Heart right ventricle (tissue), 16 donors: ENCODE measurements around the gene RHOH. TPM values are rescaled to one million over a fixed set of nuclear protein-coding genes. Genes with fewer than 3 reads are reported as not detected.

Experiments used
- ATAC-seq, 8 donors: fragments of 200-7000 bp; cut with Tn5 transposase; one replicate each; pipeline ENCODE4 v1.9.1; 2020; ENCODE audit warnings: mild to moderate bottlenecking in 8 of 8, moderate library complexity in 8 of 8, moderate number of reproducible peaks in 1 of 8
- DNase-seq, 2 donors: peaks; one replicate each; pipeline ENCODE4 v3.0.0-alpha.2; 2020
- H3K27ac ChIP-seq, 10 donors: fragments of 200-600 bp; sonication (generic) in 2 of 10; one replicate each; pipeline versions ENCODE4 v1.5.0 to v1.8.0; 2020 to 2022; ENCODE audit warnings: mild to moderate bottlenecking in 3 of 10
- H3K27me3 ChIP-seq, 7 donors: fragments of 200-600 bp; one replicate each; pipeline ENCODE4 v1.8.0; 2021 to 2022; ENCODE audit warnings: mild to moderate bottlenecking in 2 of 7
- H3K36me3 ChIP-seq, 9 donors: fragments of 200-600 bp; sonication (generic) in 1 of 9; one replicate each; pipeline versions ENCODE4 v1.5.0 to v1.8.0; 2020 to 2022; ENCODE audit warnings: mild to moderate bottlenecking in 2 of 9
- H3K4me1 ChIP-seq, 9 donors: fragments of 200-600 bp; sonication (generic) in 1 of 9; one replicate each; pipeline versions ENCODE4 v1.5.0 to v1.8.0; 2020 to 2022; ENCODE audit warnings: mild to moderate bottlenecking in 4 of 9
- H3K4me3 ChIP-seq, 10 donors: fragments of 200-600 bp; sonication (generic) in 2 of 10; one replicate each; pipeline versions ENCODE4 v1.5.0 to v1.8.0; 2020 to 2022; ENCODE audit warnings: mild to moderate bottlenecking in 7 of 10, moderate library complexity in 2 of 10
- H3K9me3 ChIP-seq, 11 donors: fragments of 200-600 bp in 10 of 11; sonication (generic) in 2 of 11; one replicate each; pipeline versions ENCODE4 v1.5.0 to v1.8.0; 2013 to 2022; ENCODE audit warnings: mild to moderate bottlenecking in 2 of 11, control low read depth in 1 of 11, moderate library complexity in 1 of 11
- WGBS, 2 donors: extraction: QIAGEN DNeasy Blood & Tissue Kit; methylation state at CpG; one replicate each; pipeline ENCODE4 v1.1.7; 2013; ENCODE audit warnings: inconsistent platforms in 1 of 2; 5-methylcytosine and 5-hydroxymethylcytosine counted together
- intact Hi-C, 10 donors: fragments of 100-400 bp; cut with DNase I; formaldehyde crosslinking; loops; one replicate each; pipeline versions ENCODE4 v1.11.1 to v1.14.2; 2022
- polyA plus RNA-seq, 2 donors: library from polyadenylated mRNA; stranded (reverse); fragments of 200-250 nt; gene quantifications; one replicate each; pipeline ENCODE4 v1.2.3, GENCODE V29; 2013
- total RNA-seq, 10 donors: library from RNA; stranded (reverse); fragmentation: NEBNext Ultra II Directional in 3 of 10; extraction: Animal tissue kit (Norgen Biotek cat#: 25700) in 3 of 10; gene quantifications; one replicate each; pipeline versions ENCODE4 v1.2.1 to v1.2.4, GENCODE V29; 2021 to 2023
- TF ChIP-seq, protein P1 (sequence below), 9 donors: fragments of 200-600 bp; sonication (generic) in 2 of 9; IDR thresholded peaks; one replicate each; pipeline versions ENCODE4 v1.5.0 to v1.8.0; 2021 to 2022; ENCODE audit warnings: antibody characterized with exemption in 9 of 9, mild to moderate bottlenecking in 5 of 9, moderate library complexity in 1 of 9
- donor health status: Arrhythmogenic right ventricular cardiomyopathy.
- donor health status: ischemic (EF 13 %, LVEDD 7.1; RV severe dilation, severe dysfunction).
- donor health status: healthy with polysubstance abuse.
- donor health status: DM: no; HTN: yes; CAD: no.
- donor health status: DM: no; HTN: no; CAD: no.
- donor health status: ischemic (EF 25% LVEDD 6.9; RV normal size, moderate dysfunction).
- donor health status: ischemic (EF 25% LVEDD 5.7; RV mildly dilated, moderate dysfunction).
- donor health status: healthy.
- donor health status: DM: yes; HTN: yes; CAD: no.
- donor health status: Ischemic cardiomyopathy.
- donor health status: ischemic (EF 35%, LVEDD 5.7; RV mildly dilated, moderate dysfunction).
- donor health status: nonischemic (EF 11% LVEDD 7.7; RV severe dilation, severe dysfunction).
- donor health status: DM: yes; HTN: yes; CAD: no.
- donor health status: PGD.
- donor health status: ischemic (EF 29% LVEDD 5.4; RV normal size, mild dysfunction).
- donor health status: nonischemic (EF 23%, LVEDD 6.1; RV moderate dilation, normal function).

The RHOH gene
- total and polyA plus RNA-seq, 12 donors = 0.11 to 7.2 (median 0.38) TPM; not detected in 2

DNA sequence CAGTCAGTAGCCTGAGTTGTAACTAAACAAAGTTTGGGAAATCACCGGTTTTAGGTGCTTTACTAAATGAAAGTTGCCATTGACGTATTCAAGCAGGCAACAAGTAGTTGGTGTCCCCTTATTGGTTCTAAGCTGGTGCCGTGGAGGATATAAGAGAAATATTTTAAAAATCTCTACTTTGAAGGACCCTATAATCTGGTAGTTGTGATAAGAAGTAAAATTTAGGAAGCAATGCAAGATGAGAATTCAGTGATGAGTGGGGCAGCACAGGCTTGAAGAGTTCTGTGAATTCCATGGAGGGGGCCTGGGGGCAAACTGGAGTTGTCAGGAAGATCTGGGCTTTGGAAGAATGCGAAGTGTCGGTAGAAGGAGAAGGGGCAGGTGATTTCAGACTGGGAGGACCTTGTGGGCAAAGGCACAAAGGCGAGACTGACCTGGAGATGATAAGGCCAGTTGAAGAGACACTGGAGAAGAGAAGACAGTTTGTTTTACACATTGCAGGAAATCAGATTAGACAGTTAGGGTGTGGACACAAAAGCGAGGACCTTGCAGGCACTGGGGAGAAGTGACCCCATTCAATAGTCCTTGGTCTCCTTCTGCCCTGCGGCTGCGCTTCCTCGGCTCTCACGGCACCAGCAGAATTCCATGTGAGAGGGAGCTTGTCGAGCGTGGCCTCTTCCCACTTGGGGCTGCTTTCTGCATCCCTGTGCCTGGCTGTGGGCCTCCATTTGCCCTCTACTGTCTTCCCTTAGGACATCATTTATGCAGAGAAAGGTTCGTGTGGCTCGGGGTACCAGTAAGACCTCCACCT, 1.3 kb downstream of the RHOH start:
- 68 to 73% methylated on average over 15 of the region's 15 CpGs for WGBS, 2 donors
- H3K27ac ChIP-seq = peak overlapping the region in 1 of 10 donors; percentile 89

DNA sequence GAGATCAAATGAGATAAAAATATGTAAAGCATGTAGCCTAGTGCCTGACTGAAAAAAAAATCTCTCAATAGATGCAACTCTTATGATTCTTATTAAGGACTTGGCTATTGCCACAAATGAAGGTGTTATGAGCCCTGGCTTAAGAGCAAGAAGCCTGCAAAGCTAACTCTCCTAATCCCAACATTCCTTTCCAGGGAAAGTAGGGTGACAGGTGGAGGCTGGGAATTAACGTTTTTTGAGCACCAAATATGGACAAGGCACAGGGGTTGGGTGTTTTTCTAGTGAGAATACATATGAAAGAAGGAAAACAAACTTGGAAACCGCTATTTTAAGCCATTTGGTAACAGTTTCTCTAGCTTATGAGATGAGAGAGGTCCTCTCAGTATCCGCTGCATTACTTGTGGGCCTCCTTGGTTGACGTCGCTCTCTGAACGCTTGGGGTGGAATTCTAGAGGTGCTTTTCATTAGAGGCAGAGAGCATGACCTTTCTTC, 2.4 kb downstream of the RHOH start:
- Histone ChIP-seq H3K4me1 (peaks cover 0 to 33% (median 0%) of the 10 kb centered on the region in 9 donors), H3K36me3 (no peaks in the 10 kb centered on the region), H3K9me3 (no peaks in the 10 kb centered on the region), H3K27me3 (peaks cover 0 to 19% (median 3%) of the 10 kb centered on the region in 7 donors), H3K4me3 (peak overlapping the region in 1 of 10 donors; percentile 48), H3K27ac (peak overlapping the region in 1 of 10 donors; percentile 89)
- intact Hi-C loops = no loop called here
- ATAC-seq (no peak), DNase-seq (no peak)
- WGBS, 2 donors = 76% methylated on average over 6 of the region's 6 CpGs
- TF ChIP-seq, protein P1, sequence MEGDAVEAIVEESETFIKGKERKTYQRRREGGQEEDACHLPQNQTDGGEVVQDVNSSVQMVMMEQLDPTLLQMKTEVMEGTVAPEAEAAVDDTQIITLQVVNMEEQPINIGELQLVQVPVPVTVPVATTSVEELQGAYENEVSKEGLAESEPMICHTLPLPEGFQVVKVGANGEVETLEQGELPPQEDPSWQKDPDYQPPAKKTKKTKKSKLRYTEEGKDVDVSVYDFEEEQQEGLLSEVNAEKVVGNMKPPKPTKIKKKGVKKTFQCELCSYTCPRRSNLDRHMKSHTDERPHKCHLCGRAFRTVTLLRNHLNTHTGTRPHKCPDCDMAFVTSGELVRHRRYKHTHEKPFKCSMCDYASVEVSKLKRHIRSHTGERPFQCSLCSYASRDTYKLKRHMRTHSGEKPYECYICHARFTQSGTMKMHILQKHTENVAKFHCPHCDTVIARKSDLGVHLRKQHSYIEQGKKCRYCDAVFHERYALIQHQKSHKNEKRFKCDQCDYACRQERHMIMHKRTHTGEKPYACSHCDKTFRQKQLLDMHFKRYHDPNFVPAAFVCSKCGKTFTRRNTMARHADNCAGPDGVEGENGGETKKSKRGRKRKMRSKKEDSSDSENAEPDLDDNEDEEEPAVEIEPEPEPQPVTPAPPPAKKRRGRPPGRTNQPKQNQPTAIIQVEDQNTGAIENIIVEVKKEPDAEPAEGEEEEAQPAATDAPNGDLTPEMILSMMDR (IDR thresholded peaks at IDR 0.05) = no peak

More for the DNA sequence above, 1.3 kb downstream of the RHOH start:
- ATAC-seq (no peak), DNase-seq (no peak)
- Histone ChIP-seq H3K27me3 (peaks cover 0 to 19% (median 6%) of the 10 kb centered on the region in 7 donors), H3K4me3 (peak overlapping the region in 2 of 10 donors; percentile 3 to 48), H3K9me3 (no peaks in the 10 kb centered on the region), H3K36me3 (no peaks in the 10 kb centered on the region), H3K4me1 (peaks cover 0 to 29% (median 0%) of the 10 kb centered on the region in 9 donors)
- intact Hi-C loops = no loop called here
- TF ChIP-seq, protein P1 (IDR thresholded peaks at IDR 0.05) = no peak

DNA sequence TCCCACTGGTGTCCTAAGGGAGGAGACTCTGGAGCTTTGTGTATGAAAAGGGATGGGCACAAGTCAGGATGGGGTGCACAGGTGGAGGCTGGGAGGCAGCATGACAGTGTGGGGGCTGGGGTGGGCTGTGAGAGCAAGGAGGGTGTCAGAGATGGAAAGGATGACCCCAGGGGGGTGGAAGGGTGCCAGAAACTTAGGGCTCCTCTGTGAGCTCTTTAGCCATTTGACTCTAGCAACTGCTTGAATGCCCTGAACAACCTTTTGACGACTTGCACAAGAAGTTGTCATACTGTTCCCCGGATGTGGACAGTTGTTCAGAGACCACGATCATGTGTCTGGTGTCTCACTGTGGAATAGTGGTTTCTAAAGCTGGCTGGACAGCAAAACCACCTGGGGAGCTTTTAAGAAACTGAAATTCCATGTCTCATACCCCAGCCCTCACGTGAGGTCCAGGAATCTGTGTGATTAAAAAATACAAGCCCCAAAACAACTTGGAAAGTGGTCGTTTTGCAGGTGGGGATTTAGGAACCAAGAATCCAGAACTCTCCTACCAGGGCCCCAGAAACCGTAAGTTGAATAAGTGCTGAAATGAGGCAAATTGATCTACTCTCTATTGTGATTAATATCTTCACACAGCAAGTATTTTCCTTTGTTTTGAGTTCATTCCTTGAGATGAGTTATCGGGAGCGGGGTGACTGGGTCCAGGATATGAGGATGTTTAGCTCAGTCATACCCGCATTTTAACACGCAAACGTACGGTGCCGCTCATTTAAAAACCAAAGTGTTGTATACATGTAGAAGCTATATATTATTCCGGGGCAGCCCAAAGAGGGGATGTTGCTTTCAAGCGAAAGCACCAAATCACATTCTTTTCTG, 3.4 kb downstream of the RHOH start:
- intact Hi-C loops = no loop called here
- TF ChIP-seq, protein P1 (IDR thresholded peaks at IDR 0.05) = no peak
- no peaks in the 10 kb centered on the region for H3K9me3 ChIP-seq
- H3K4me1 ChIP-seq = peaks cover 0 to 34% (median 0%) of the 10 kb centered on the region in 9 donors
- 79 to 85% methylated on average over 15 of the region's 15 CpGs for WGBS, 2 donors
- DNase-seq (no peak), ATAC-seq (peak in 1 of 8 donors; percentile 25)
- peaks cover 0 to 17% (median 0%) of the 10 kb centered on the region in 7 donors for H3K27me3 ChIP-seq
- H3K36me3 ChIP-seq = no peaks in the 10 kb centered on the region
- peak overlapping the region in 1 of 10 donors; percentile 89 for H3K27ac ChIP-seq
- peak overlapping the region in 1 of 10 donors; percentile 48 for H3K4me3 ChIP-seq
